A673 (cell line): ENCODE measurements around the gene DLGAP1.

ENCODE experiments used
- EZH2 ChIP-seq: fragments of 200-600 bp; sonication (generic); IDR thresholded peaks from 2 replicates; pipeline ENCODE4 v1.6.1; 2017; ENCODE audit warnings: borderline replicate concordance, low read depth, mild to moderate bottlenecking, mixed read lengths, antibody characterized with exemption, low read length; ENCODE audit not compliant: poor library complexity, severe bottlenecking
- TF ChIP-seq, protein P1 (sequence below): fragments of 300-800, 200-600 bp; sonication (generic); conservative IDR thresholded peaks from 2 replicates; pipeline ENCODE4 v1.5.1; 2017; ENCODE audit warnings: low read depth, mild to moderate bottlenecking, antibody characterized with exemption, low read length, moderate library complexity, mixed read lengths

DNA sequence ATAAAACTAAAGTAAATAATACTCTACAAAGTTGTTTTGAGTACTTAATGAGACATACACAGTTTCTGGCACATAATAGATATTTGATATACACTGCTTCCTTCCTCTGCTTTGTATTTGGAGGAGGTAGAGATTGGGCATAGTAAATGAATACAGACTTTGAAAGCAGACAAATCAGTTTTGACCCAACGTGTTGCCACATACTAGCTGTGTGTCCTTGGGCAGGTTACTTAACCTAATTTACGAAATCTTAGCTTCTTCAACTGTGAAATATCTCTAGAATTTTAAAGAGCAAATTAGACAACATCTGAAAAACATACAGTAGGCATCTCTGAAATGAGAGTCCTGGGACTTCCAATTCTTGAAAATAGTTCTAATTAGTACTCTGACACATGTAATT lies 579.7 kb downstream of the DLGAP1 start:
- TF ChIP-seq, protein P1, sequence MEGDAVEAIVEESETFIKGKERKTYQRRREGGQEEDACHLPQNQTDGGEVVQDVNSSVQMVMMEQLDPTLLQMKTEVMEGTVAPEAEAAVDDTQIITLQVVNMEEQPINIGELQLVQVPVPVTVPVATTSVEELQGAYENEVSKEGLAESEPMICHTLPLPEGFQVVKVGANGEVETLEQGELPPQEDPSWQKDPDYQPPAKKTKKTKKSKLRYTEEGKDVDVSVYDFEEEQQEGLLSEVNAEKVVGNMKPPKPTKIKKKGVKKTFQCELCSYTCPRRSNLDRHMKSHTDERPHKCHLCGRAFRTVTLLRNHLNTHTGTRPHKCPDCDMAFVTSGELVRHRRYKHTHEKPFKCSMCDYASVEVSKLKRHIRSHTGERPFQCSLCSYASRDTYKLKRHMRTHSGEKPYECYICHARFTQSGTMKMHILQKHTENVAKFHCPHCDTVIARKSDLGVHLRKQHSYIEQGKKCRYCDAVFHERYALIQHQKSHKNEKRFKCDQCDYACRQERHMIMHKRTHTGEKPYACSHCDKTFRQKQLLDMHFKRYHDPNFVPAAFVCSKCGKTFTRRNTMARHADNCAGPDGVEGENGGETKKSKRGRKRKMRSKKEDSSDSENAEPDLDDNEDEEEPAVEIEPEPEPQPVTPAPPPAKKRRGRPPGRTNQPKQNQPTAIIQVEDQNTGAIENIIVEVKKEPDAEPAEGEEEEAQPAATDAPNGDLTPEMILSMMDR, result no peak
- TF ChIP-seq EZH2, result no peak
